DMS153 (cell line): ENCODE measurements around the gene KCNJ14.

ENCODE experiments used
- DNase-seq: peaks from one replicate; lab custom pipeline; 2025; lab: John Stamatoyannopoulos, UW

KCNJ14 gene

DNA sequence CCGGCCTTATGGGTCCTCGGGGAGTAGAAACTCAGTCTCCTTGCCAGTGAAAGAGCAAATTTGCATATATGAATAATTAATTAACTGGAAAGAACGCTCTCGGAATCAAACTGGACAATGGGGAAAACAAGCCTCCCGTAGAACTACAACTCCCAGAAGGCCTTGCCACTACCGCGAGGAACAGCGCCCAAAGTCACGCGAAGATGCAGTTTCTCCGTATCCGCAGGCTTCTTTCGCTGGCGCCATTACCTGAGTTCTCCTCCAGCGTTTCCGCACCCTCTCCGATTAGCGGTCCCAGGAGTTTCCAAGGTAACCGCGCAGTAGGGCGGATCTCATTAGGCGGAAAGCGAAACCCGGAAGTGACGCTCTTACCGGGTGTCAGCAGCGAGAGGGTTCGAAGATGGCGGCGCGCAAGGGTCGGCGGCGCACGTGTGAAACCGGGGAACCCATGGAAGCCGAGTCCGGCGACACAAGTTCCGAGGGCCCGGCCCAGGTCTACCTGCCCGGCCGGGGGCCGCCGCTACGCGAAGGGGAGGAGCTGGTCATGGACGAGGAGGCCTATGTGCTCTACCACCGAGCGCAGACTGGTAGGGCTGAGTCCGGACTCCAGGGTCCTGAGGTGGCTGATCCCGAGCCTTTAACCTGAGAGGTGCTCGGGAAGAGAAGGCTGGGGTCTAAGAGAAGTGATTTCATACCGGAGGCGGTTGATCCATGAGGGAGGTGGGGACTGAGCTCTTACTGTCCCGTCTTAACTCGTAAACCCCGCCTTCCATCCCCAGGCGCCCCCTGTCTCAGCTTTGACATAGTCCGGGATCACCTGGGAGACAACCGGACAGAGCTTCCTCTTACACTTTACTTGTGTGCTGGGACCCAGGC lies 9.5 kb upstream of the KCNJ14 start, which contains the start of gene GRWD1:
TSS of gene GRWD1 (plus strand) at position 378 of the 876 bp plus-strand sequence. CDS start at position 401, 23 bp downstream.
- DNase-seq, result peak; percentile 96

DNA sequence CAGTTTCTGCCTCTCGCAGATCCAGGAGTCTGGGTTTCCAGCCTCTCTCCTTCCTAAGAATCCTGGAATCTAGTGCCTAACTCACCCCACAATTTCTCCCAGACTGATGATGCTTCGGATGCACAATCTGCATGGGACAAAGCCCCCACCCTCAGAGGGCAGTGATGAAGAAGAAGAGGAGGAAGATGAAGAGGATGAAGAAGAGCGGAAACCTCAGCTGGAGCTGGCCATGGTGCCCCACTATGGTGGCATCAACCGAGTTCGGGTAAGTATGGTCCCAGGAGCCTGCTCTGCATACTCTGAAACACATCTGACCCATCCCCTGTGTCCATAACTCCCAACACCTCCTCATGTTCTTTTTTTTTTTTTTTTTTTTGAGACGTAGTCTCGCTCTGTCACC lies 8.8 kb upstream of the KCNJ14 start:
- no peak for DNase-seq

DNA sequence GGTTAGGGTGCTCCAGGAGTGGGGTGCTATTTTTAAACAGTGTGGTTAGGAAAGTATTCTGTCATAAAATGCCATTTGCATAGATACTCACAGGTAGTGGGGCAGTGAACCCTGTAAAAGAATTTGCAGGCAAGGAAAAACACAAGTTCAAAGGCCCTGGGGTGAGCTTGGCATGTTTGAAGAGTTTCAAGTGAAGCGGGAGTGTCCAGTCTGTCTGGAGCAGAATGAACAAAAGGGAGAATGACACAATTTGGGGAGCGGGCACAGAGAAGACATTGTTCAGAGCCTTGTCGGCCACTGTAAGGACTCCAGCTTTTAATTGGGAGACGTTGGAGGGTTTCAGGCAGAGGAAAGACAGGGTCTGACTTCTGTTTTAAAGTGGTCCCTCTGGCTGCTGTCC lies 6.8 kb upstream of the KCNJ14 start:
- DNase-seq, result no peak

DNA sequence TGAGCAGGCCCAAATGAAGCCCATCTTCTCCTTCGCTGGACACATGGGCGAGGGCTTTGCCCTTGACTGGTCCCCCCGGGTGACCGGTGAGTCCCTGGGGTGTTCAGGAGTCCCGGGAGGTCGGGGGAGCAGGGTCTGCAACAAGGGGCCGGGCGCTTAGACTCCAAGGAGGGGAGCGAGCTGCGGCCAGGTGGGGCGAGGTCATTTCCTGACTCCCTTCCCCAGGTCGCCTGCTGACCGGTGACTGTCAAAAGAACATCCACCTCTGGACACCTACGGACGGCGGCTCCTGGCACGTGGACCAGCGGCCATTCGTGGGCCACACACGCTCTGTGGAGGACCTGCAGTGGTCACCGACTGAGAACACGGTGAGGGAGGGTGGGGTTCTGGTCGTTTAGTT lies 4.9 kb upstream of the KCNJ14 start:
- no peak for DNase-seq

DNA sequence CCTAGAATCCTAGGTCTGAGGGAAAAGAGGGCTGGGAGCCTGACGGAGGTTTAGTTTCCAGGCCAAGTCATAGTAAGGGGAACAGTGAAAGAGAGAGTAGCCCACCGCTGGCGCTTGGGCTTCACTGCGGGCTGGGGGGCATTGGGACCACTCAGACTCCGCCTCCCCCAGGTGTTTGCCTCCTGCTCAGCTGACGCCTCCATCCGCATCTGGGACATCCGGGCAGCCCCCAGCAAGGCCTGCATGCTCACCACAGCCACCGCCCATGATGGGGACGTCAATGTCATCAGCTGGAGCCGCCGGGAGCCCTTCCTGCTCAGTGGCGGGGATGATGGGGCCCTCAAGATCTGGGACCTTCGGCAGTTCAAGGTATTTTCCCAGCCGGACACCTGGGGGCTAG lies 4.5 kb upstream of the KCNJ14 start:
- no peak for DNase-seq

DNA sequence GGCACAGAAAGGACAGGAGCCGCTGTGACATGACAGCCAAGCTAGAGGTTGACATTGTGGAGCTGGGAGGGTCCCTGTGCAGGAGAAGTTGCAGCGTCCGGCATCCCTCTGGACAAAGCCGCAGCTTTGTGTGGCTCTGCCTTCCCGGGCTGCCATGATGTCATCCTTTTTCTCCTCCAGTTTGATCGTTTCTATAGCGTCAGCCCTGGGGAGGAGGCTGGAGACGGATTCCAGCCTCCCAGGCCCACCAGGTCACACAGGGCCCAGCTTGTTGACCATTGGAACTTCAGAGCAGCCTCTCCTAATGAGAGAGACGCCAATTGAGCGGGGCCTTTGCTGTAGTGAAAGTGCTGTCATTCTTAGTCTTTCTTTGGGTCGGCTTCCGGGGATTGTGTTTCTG lies 3.8 kb upstream of the KCNJ14 start:
- DNase-seq, result no peak

DNA sequence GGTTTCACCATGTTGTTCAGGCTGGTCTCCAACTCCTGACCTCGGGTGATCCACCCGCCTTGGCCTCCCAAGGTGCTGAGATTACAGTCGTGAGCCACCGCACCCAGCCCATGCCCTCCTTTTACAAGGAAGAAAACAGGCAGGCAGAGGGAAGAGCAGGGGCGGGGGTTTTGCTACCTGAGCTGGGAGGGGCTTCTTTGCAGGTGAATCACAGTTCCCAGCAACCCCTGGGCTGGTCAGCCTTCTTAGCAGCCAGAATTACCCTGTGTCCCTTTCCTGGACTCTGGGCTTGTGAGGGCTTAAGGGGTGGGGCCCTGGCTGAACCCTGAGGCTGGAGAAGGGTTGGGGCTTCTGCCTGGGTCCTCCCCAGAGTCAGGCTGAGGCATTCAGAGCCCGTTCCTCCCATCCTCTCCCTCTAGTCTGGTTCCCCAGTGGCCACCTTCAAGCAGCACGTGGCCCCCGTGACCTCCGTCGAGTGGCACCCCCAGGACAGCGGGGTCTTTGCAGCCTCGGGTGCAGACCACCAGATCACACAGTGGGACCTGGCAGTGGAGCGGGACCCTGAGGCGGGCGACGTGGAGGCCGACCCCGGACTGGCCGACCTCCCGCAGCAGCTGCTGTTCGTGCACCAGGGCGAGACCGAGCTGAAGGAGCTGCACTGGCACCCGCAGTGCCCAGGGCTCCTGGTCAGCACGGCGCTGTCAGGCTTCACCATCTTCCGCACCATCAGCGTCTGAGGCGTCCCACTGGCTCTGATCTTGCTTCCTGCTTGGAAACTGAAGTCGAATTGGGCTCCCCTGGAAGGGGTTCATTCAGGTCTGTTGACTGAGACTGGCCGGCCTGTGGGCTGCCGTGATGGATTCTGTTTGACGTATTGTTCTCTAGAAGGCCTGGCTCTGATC lies 2.8 kb upstream of the KCNJ14 start:
- DNase-seq, result no peak

DNA sequence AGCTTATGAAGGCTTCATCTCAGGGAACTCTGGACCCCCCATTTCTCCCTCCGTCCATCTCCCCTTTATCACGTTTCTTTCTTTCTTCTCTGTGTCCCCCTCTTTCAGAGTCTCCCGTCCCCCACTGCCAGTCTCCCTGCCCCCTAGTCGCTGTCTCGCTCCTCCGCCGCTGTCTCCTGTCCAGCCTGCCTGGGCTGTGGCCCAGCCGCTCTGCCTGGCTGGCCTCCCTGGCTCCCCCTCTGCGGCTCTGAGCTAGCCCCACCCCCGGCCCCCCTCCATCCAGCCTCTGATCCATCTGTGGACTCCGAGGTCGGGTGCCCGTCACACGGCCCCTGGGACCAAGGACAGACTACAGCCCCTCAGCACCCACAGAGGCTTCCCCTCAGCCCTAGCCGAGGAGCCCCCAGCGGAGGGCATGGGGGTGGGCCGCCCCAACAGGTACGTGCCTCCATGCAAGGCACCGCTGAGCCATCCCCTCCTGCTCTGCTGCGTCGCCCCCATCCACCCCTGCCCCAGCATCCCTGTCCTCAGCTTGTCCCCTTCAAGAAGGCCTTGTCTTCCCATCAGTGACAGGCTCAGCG lies 1.1 kb upstream of the KCNJ14 start:
- no peak for DNase-seq

DNA sequence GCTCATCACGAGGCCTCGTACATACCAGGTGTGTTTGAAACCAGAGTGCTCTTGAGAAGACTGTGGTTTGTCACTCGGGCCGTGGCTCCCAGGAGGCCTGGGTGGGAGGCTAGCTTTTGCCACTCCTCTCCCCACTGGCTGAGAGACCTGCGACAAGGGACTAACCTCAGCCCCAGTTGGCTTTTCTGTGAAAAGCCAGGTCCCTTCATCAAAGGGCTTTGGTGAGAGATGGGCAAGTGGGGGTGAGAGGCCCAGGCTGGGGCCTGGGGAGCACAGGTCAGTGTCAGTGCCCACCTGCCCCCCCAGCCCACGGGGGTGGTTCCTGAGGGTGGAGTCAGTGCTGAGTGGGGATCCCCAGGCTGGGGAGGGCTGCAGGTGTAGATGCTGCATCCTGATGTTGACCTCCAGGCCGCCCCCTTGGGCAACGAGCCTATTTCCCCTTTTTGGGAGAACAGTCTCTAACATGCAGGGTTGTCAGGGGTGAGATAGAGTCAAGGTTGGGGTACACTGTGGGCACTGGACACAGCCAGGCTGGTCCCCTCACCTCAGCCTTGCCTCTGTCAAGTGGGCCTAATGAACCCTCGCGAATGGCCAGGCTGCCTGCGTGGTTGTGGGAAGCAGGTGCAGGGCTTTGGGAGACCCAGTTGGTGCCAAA lies 661 bp downstream of the KCNJ14 start:
- no peak for DNase-seq

DNA sequence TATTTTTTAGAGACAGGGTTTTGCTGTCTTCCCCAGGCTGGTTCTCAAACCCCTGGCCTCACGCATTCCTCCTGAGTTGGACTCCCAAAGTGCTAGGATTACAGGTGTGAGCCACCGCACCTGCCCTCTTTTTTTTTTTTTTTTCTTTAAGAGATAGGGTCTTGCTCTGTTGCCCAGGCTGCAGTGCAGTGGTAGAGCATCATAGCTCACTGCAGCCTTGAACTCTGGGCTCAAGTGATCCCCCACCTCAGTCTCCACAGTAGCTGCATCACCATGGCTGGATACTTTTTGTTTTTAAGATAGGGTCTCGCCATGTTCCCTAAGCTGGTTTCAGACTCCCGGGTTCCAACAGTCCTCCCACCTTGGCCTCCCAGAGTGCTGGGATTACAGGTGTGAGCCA lies 1.5 kb downstream of the KCNJ14 start:
- DNase-seq, result no peak

DNA sequence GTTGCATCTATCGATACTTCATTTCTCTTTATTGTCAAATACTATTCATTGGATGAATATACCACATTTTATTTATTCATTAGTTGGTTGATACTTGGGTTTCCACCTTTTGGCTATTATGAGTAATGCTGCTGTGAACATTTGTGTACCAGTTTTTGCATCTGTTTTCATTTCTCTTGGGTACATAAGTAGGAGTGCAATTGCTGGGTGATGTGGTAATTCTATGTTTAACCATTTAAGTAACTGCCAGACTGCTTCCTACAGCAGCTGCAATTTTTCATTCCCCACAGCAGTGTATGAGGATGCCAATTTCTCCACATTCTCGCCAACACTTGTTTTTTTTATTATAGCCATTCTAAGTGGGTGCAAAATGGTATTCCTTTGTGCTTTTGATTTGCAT lies 2.6 kb downstream of the KCNJ14 start:
- no peak for DNase-seq

DNA sequence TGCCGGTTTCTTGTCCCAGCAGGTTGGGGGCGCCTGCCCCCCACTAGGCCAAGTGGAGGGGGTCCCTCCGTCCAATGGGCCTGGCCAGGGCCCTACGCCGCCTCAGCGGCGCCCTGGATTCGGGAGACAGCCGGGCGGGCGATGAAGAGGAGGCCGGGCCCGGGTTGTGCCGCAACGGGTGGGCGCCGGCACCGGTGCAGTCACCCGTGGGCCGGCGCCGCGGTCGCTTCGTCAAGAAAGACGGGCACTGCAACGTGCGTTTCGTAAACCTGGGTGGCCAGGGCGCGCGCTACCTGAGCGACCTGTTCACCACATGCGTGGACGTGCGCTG lies 6.2 kb downstream of the KCNJ14 start:
- no peak for DNase-seq

DNA sequence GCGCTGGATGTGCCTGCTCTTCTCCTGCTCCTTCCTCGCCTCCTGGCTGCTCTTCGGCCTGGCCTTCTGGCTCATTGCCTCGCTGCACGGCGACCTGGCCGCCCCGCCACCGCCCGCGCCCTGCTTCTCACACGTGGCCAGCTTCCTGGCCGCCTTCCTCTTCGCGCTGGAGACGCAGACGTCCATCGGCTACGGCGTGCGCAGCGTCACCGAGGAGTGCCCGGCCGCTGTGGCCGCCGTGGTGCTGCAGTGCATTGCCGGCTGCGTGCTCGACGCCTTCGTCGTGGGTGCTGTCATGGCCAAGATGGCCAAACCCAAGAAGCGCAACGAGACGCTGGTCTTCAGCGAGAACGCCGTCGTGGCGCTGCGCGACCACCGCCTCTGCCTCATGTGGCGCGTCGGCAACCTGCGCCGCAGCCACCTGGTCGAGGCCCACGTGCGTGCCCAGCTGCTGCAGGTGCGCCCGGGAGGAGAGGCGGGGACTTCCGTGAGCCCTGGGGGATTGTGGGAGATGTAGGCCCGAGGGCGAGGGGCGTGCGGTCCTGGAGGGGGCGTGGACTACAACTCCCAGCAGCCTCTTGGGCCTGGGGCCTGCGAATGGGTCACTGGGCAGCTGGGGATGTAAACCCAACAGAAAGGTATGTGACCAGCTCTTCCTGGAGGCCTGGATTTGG lies 6.7 kb downstream of the KCNJ14 start:
- no peak for DNase-seq

DNA sequence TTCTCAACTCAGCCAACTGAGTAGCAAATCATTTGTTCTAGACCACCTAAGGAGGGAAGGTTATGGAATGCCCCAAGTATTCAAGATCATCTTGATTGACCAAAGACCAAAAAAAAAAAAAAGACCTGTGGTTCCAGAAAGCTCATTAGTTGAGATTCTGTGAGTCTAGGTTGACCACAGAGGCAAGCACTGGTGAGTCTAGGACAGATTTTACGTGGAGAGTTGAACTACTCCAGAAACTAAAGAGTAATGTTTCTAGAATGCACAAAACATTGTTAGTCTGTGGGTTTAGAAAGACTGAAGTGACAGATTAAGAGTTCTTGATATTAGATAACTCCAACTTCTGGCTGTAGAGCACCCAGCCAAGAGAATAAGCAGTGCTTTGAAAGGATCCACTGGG lies 9.8 kb downstream of the KCNJ14 start:
- no peak for DNase-seq

DNA sequence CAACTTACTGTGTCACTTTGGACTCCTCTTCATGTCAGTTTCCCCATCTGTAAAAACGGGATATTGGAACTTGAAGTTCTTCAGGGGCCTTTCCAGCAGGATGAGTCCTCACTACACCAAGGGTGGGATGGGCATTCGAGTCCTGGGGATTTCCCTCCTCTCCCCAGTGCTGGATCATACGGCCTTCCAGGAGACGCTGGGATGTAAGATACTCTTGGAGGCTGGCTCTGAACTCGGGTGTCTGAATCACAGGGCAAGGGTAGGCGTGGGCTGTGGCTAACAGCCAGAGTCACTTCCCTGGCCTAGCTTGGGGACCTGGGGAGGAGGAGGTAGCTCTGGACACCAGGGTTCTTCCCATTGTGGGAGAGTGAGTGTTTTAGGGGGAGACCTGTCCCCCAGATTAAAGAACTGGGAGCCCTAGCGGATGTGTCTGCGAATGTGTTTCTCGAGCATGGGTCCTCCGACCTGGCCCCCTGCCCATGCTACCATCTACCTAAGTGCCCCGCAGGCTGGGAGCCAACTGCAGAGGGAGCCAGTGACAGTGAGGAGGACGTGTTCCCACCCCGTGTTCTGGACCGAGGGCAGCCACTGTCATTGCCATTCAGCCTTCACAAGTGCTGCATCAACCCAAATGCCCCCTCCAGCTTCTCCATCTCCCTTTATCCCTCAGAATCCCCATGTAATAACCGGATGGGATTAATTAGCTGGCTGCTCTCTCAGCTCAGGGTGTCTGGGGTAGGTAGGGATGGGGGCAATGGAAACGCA lies 11.4 kb downstream of the KCNJ14 start:
- DNase-seq, result no peak

DNA sequence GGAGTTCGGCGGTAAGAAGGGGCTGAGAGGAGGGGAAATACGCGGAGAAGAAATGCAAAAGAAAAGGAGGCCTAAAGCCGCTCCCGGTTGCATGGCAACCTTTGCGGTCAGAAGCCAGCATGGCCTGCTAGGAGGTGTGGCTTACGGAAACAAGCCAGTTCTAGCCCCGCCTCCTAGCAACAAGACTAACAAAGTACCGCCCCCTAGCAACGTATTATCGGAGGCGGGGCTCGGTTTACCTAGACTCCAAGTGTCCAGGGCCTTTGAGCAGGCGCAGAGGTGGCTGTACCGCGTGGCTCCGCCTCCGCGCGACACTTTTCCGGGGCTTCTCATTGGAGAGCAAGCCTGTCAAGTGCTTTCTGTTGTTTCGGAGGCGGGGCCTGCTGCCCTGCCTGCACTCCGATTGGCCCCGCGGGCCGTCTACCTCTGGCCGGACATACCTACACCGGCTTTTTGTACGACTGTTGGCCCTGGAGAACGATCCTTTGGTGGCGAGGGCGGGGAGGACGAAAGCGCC lies 13.5 kb downstream of the KCNJ14 start:
- DNase-seq, result peak; percentile 100

DNA sequence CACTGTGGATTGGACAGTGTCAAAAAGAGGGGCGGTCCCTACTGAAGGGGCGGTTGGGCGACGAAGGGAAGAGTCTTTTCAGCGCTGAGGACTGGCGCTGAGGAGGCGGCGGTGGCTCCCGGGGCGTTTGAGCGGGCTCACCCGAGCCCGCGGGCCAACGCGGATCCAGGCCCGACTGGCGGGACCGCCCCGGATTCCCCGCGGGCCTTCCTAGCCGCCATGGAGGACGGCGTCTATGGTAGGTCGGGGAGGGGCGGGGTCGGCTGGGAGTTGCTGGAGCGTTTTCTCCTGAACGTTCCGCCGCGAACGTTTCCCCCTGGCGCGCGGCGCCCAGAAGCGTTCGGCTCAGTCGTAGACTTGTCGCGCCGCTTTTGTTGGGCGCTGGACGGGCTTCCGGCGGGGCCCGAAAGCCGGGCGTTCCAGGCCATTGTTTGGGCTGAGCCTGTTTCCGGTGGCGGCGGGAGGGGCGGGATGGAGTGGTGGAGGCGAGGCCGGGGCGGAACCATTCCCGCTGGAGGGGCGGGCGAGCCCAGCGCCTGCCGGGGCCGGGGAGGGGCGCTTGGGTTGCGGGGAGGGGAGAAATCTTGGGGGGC lies 14.0 kb downstream of the KCNJ14 start, which contains the start of gene CYTH2:
TSS of gene CYTH2 (plus strand) at position 81 of the 593 bp plus-strand sequence. CDS start at position 220, 139 bp downstream.
- peak; percentile 34 for DNase-seq

DNA sequence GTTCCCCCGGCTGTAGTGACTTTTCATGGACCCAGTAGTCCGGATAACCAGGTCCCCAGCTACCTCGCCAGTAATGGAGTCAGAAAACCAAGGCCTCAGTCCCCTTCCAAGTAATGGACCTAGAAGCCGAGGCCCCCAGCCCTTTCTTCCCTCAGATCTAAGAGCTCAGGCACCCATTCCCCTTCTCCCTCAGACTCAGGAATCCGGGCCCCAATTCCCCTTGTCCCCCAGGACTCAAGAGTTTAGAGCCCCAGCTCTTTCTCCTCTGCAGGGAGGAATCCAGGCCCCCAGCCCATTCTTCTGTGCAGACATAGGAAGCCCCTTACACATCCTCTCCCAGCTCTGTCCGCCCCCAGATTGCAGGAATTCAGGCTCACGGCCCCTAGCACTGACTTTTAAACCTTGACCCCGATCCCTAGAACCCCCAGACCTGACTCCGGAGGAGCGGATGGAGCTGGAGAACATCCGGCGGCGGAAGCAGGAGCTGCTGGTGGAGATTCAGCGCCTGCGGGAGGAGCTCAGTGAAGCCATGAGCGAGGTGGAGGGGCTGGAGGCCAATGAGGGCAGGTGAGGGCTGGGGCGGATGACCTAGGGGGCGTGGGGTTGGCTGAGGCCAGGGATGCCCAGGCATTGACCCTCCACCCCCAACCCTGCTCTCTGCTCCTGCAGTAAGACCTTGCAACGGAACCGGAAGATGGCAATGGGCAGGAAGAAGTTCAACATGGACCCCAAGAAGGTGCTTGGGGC lies 14.7 kb downstream of the KCNJ14 start:
- DNase-seq, result no peak

DNA sequence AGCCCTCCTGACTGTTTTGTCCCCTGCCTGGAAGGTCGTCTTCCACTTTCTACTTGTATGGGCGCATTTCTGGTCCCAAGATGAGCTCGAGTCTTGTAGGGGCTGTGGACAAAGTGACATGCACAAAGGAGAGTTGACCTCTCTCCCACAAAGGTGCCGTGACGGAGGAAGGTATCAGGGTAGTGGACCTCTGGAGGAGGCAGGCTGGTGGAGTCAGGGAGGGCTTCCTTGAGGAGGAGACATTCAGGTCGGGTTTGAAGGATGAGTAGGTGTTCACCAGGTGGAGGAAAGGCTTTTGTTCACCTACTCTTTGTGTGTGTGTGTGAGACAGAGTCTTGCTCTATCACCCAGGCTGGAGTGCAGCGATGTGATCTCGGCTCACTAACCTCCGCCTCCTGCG lies 15.5 kb downstream of the KCNJ14 start:
- DNase-seq, result no peak
